ENCODE measurements around the gene PNPO.

DNA sequence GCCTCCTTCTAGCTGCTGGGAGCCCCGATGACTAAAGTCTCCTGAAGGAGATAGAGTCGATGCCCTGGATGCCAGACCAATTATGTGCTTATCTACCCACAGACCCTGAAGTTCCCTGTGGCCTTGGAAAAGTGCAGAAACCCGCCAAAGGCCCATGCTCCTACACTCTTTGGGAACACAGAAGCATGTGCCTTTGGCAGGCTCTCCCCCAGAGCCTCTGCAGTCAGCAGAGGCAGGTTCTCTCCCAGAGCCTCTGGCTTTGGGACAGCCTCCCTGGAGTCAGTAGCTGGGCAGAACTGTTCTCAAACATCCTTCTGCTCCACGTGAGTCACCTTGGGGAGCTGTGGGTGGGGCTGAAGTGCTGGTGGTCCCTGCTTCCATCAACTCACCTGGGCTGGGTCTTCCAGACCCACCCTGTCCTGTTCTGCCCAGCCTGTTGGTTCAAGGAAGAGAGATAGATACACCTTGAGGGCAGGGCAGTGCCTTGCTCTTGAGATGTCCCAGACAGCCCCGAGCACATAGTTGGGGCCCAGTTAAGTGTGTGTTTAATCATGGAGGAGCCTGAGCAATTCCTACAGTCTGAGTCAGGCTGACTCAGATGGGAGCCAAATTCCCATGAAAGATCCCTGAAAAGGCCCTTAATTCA is 26.4 kb downstream of the PNPO start:
- TF ChIP-seq, protein P1, sequence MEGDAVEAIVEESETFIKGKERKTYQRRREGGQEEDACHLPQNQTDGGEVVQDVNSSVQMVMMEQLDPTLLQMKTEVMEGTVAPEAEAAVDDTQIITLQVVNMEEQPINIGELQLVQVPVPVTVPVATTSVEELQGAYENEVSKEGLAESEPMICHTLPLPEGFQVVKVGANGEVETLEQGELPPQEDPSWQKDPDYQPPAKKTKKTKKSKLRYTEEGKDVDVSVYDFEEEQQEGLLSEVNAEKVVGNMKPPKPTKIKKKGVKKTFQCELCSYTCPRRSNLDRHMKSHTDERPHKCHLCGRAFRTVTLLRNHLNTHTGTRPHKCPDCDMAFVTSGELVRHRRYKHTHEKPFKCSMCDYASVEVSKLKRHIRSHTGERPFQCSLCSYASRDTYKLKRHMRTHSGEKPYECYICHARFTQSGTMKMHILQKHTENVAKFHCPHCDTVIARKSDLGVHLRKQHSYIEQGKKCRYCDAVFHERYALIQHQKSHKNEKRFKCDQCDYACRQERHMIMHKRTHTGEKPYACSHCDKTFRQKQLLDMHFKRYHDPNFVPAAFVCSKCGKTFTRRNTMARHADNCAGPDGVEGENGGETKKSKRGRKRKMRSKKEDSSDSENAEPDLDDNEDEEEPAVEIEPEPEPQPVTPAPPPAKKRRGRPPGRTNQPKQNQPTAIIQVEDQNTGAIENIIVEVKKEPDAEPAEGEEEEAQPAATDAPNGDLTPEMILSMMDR (IDR thresholded peaks at IDR 0.05; ENCODE audit: low read length), result no peak
- no peak for TF ChIP-seq EZH2 (optimal IDR thresholded peaks at IDR 0.05; ENCODE audit: low read depth, low read length)
- TF ChIP-seq EZH2phosphoT487 (IDR thresholded peaks at IDR 0.05; ENCODE audit: low read length), result no peak
